HG03159 (cell line): ENCODE results near the gene TTC27.
"Not testable (repeated sequence)": the region's sequence is repeated elsewhere in the genome, so short reads cannot be mapped to it uniquely, and the experiment has no call there.

Experiments used
- ATAC-seq: cut with Tn5 transposase; IDR thresholded peaks from one replicate; pipeline ENCODE4 v1.9.1; 2021; ENCODE audit warnings: mild to moderate bottlenecking, moderate library complexity; ENCODE audit not compliant: unreplicated experiment

Gene TTC27

DNA sequence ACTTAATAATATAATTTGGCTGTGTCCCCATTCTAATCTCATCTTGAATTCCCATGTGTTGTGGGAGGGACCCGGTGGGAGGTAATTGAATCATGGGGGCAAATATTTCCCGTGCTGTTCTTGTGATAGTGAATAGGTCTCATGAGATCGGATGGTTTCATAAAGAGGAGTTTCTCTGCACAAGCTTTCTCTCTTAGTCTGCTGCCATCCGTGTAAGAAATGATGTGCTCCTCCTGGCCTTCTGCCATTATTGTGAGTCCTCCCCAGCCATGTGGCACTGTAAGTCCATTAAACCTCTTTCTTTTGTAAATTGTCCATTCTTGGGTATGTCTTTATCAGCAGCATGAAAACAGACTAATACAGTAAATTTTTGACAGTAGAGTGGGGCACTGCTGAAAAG lies 216.4 kb downstream of the TTC27 start:
- ATAC-seq: no peak

DNA sequence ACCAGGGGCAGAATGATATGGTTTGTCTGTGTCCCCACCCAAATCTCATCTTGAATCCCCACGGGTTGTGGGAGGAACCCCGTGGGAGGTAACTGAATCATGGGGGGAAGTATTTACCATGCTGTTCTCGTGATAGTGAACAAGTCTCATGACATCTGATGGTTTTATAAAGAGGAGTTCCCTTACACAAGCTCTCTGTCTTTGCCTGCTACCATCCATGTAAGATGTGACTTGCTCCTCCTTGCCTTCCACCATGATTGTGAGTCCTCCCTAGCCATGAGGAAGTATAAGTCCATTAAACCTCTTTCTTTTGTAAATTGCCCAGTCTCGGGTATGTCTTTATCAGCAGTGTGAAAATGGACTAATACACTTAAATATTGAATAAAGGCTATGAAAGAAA lies 218.4 kb downstream of the TTC27 start:
- not testable (repeated sequence) for ATAC-seq

DNA sequence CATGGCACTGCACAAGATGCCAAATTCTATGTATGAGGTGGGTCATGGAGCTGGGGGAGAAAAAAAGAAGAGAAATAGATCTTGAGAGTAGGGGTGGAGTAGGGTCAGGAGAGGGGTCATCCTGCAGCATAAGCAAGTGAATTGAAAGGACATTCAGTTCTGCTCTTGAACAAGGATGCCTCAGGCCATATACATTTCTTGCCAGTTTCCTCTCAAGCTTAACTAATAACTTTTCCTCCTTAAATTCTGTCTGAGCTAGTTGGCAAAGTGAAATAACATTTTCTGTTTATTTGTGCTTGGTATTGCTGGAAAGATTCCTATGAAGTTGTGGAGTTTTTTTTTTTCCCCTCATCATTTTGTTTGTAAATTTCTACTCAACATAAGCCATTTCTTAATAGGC lies 219.9 kb downstream of the TTC27 start:
- no peak for ATAC-seq

DNA sequence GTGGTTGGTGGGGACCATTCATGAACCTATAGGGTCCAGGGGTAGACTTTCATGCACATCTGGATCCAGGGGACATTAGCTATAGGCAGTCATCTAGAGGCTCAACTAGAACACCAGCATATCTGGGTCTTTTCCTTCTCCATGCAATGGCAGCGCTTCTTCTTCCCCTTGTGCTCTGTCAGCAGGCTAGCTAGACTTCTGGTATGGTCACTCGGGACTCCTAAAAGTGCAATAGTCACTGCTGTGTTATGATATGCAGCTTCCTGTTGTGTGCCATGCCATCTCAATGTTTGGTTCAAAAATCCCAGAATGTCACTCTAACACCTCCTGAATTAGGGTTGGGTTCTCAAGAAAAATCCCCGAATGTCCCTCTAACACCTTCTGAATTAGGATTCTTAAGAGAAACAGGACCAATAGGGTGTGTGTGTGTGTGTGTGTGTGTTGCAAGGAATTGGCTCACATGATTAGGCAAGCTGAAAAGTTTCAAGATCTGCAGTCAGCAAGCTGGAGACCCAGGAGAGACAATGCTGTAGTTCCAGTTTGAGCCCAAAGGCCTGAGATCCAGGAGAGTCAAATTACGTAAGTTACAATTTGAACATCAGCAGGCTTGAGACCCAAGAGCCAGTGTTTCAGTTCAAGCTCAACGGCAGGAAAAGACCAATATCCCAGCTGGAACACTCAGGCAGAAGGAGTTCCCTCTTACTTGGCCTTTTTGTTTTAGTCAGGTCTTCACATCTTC lies 221.8 kb downstream of the TTC27 start:
- ATAC-seq: no peak

GRCh38 chr2:32851777-32852439 lies 224.1 kb downstream of the TTC27 start:
- no peak for ATAC-seq

GRCh38 chr2:32852856-32853255 lies 225.0 kb downstream of the TTC27 start:
- no peak for ATAC-seq

GRCh38 chr2:32856891-32857290 lies 229.0 kb downstream of the TTC27 start:
- no peak for ATAC-seq

GRCh38 chr2:32858713-32859112 lies 230.9 kb downstream of the TTC27 start:
- no peak for ATAC-seq

- ATAC-seq: no peak
Observed at GRCh38 chr2:32860385-32860784, 232.5 kb downstream of the TTC27 start.

GRCh38 chr2:32862269-32863055 lies 234.6 kb downstream of the TTC27 start:
- ATAC-seq: no peak

- ATAC-seq: no peak
Observed at GRCh38 chr2:32863326-32863725, 235.5 kb downstream of the TTC27 start.

DNA sequence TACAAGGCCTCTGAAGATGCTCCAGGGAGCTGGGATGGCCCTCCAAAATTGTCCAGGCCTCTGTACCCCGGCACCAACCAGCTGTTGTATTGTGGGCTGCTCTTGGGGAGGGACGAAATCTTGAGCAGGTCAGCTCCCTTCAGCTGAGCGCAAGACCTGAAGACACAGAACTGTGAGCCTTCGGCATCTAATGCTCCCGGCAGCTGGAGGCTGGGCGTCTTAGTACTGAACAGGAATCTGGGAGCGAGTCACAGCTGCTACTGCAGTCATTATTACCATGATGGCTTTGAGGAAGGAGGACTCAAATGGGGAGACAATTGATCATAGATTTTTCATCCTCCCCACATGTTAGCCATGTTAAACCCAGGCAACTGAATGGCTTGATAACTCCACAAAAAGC lies 236.0 kb downstream of the TTC27 start:
- ATAC-seq: no peak

GRCh38 chr2:32864334-32865111 lies 236.7 kb downstream of the TTC27 start:
- no peak for ATAC-seq

GRCh38 chr2:32865399-32866068 lies 237.7 kb downstream of the TTC27 start:
- no peak for ATAC-seq

DNA sequence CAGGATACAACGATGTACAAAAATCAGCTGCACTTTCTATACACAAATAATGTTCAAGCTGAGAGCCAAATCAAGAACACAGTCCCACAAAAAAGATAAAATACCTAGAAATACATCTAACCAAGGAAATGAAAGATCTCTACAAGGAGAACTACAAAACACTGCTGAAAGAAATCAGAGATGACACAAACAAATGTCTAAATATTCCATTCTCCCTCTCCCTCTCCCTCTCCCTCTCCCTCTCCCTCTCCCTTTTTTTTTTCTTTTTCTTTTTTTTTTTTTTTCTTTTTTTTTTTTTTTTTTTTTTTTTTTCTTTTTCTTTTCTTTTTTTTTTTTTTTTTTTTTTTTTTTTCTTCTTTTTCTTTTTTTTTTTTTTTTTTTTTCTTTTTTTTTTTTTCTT lies 238.6 kb downstream of the TTC27 start:
- ATAC-seq: not testable (repeated sequence)
